Brain microvascular endothelial cell (primary cell): ENCODE data around the gene MT1X.

Experiments
- DNase-seq: peaks from one replicate; pipeline ENCODE4 v3.0.0-alpha.2; 2020
- H3K27ac ChIP-seq: fragments of 250-450 bp; sonication (Bioruptor Pico); 2 replicates; pipeline ENCODE4 v1.5.1; 2020; ENCODE audit warnings: mild to moderate bottlenecking, moderate library complexity
- H3K27me3 ChIP-seq: fragments of 250-450 bp; sonication (Bioruptor Pico); replicated peaks from 2 replicates; pipeline ENCODE4 v1.5.1; 2020; ENCODE audit warnings: mild to moderate bottlenecking
- H3K36me3 ChIP-seq: fragments of 250-450 bp; sonication (Bioruptor Pico); replicated peaks from 2 replicates; pipeline ENCODE4 v1.5.1; 2020; ENCODE audit warnings: mild to moderate bottlenecking
- H3K4me3 ChIP-seq: 2 replicates; pipeline ENCODE4 v1.5.1; 2011; ENCODE audit warnings: low read depth, mild to moderate bottlenecking, control low read depth, low read length, moderate library complexity
- CTCF ChIP-seq: IDR thresholded peaks from 2 replicates; pipeline ENCODE4 v1.5.1; 2011; ENCODE audit warnings: low read depth, mild to moderate bottlenecking, moderate library complexity, low read length, control low read depth, inconsistent platforms; ENCODE audit errors: missing control alignments
- in situ Hi-C: cut with HindIII; loops from 2 replicates; pipeline ENCODE4 v1.10.0; 2017; ENCODE audit warnings: low sequenced_read_pairs, low pct_ligation_motif_present

The MT1X gene

DNA sequence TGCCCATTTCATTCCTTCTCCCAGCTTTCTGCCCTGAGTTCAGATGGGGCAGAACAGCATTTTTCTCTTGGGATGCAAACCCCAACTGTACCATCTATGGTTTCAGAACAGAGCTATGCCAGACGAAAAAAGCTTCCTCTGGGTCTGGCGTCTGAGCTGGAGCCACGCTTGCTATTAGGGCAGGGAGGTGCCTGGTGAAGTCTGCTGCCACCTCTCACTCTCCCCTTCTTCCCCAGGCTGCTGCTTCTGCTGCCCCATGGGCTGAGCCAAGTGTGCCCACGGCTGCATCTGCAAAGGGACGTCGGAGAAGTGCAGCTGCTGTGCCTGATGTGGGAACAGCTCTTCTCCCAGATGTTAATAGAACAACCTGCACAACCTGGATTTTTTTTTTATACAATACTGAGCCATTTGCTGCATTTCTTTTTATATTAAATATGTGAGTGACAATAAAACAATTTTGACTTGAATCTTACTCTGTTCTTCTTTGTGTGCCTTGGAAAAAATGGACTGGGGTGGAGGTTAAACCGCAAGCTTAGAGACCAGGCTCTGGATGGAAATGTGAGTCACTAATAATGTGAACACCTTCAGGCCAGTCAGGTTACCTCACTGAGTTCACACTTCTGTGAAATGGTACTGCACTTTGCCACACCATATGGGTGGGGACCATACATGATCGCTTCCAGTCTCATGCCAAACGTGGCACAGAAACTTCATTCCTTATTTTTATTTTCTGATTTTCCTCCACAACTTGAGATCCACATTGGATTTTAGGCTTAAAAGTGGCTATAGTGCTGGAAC is 45.5 kb upstream of the MT1X start:
- Histone ChIP-seq H3K4me3 (no peak overlapping the region), H3K27me3 (peaks cover 32% of the 10 kb centered on the region), H3K36me3 (no peaks in the 10 kb centered on the region), H3K27ac (no peak overlapping the region)
- no peak for DNase-seq
- TF ChIP-seq CTCF, result no peak
- in situ Hi-C loops, result no loop called here

GRCh38 chr16:56637814-56638750 is 44.2 kb upstream of the MT1X start, which contains the start of gene MT1A:
Gene MT1A (plus strand): TSS chr16:56638666. CDS start chr16:56638739, 73 bp downstream.
- peak within 1 kb of the TSS; percentile 59 for H3K4me3 ChIP-seq
- in situ Hi-C loops, result no loop called here

DNA sequence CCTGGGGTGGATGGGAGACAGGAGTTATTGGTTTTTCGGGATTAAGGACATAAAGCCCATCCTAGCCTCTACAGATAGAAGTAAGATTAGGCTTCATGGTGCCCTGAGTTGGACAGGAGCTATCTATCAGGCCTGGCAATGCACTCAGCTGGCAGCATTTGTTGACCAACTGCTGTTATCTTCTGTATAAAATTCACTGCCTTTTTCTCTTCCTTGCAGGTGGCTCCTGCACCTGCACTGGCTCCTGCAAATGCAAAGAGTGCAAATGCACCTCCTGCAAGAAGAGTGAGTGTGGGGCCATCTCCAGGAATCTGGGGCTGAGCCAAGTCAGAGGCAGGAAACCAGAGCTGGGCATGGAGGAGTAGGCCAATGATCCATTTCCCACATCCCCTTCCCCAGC is 43.2 kb upstream of the MT1X start:
- Histone ChIP-seq H3K4me3 (no peak overlapping the region), H3K27me3 (peaks cover 34% of the 10 kb centered on the region), H3K36me3 (no peaks in the 10 kb centered on the region), H3K27ac (no peak overlapping the region)
- no peak for TF ChIP-seq CTCF
- no peak for DNase-seq
- in situ Hi-C loops, result no loop called here

More at GRCh38 chr16:56637814-56638750, 44.2 kb upstream of the MT1X start, which contains the start of gene MT1A:
- Histone ChIP-seq H3K27ac (no peak within 1 kb of the TSS), H3K36me3 (no peaks in the 10 kb centered on the region), H3K27me3 (peaks cover 30% of the 10 kb centered on the region)
- DNase-seq, result no peak
- TF ChIP-seq CTCF, result no peak

DNA sequence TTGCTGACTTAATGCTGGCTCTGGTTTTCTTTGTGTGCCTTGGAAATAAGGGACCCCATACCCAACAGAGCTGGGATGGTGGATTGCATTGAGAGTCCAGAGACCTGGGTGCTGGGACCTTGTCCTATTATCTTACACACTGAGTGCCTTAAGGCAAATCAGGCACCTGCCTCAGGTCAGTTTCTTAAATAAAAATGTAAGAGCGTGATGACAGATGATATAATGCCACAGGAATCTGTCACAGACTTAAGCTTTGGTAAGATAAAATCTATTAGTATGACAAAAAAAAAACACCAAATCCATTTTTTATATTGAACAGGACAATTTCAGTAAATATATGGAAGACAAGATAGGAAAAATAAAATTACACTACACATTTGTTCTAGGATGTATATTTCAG is 42.2 kb upstream of the MT1X start:
- in situ Hi-C loops, result no loop called here

DNA sequence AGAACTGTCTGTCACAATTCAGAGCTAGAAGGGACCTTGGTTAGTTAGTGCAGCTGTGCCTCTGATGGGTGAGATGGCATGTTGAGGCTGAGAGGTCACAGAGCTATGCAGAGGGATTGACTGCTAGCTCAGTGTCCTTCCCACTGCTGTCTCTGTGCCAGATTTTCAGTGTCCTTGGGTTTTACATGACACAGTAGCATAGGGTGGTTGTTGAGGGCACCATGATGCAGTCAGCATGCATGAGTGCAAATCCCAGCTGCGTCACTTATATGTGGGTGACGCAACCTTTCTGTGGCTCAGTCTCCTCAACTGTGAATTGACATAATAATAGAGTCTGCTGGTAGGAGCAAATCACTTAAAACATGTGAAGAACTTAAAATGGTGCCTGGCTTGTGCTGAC is 41.1 kb upstream of the MT1X start:
- Histone ChIP-seq H3K27me3 (peaks cover 14% of the 10 kb centered on the region), H3K4me3 (no peak overlapping the region), H3K27ac (no peak overlapping the region), H3K36me3 (no peaks in the 10 kb centered on the region)
- no peak for TF ChIP-seq CTCF
- DNase-seq, result no peak
- in situ Hi-C loops, result no loop called here

More for the DNA sequence above, 42.2 kb upstream of the MT1X start:
- Histone ChIP-seq H3K36me3 (no peaks in the 10 kb centered on the region), H3K4me3 (no peak overlapping the region), H3K27me3 (peaks cover 25% of the 10 kb centered on the region), H3K27ac (no peak overlapping the region)
- TF ChIP-seq CTCF, result no peak
- no peak for DNase-seq
